MCF 10A (cell line): ENCODE data around the gene UQCC3. TPM values are rescaled to one million over a fixed set of nuclear protein-coding genes. Genes with fewer than 3 reads are reported as not detected.
"Not testable (repeated sequence)": the region's sequence is repeated elsewhere in the genome, so short reads cannot be mapped to it uniquely, and the experiment has no call there.

Experiments used
- BruUV-seq: library from RNA; stranded (reverse); fragments of 400-500 nt; replicated peaks from 2 replicates; lab custom pipeline; 2021; lab: Mats Ljungman, UMichigan
- CTCF ChIA-PET: fragments of 300-600 bp; sonication (Branson Sonifier 250); formaldehyde crosslinking; extraction: SDS; loops from one replicate; lab custom pipeline; 2021; ENCODE audit warnings: antibody characterized with exemption, inconsistent platforms; lab: Yijun Ruan, JAX
- POLR2A ChIA-PET: fragments of 300-600, 350-650 bp; sonication (Branson Sonifier 250); formaldehyde crosslinking; extraction: SDS; loops from one replicate; lab custom pipeline; 2020; ENCODE audit warnings: antibody characterized with exemption, inconsistent platforms; lab: Yijun Ruan, JAX
- DNase-seq: peaks from one replicate; pipeline ENCODE4 v3.0.0-alpha.2; 2018; ENCODE audit not compliant: unreplicated experiment
- H3K27ac Mint-ChIP-seq: one replicate; pipeline ENCODE4 v1.8.0; 2022; ENCODE audit warnings: mild to moderate bottlenecking, low read depth, mixed read lengths; ENCODE audit not compliant: unreplicated experiment
- H3K27me3 Mint-ChIP-seq: one replicate; pipeline ENCODE4 v1.8.0; 2022; ENCODE audit warnings: mixed read lengths; ENCODE audit not compliant: insufficient read depth, unreplicated experiment
- H3K36me3 Mint-ChIP-seq: one replicate; pipeline ENCODE4 v1.8.0; 2022; ENCODE audit warnings: mild to moderate bottlenecking, moderate library complexity, mixed read lengths; ENCODE audit not compliant: insufficient read depth, unreplicated experiment
- H3K4me1 Mint-ChIP-seq: one replicate; pipeline ENCODE4 v1.8.0; 2022; ENCODE audit warnings: mixed read lengths; ENCODE audit not compliant: insufficient read depth, unreplicated experiment
- H3K4me3 Mint-ChIP-seq: one replicate; pipeline ENCODE4 v1.8.0; 2022; ENCODE audit warnings: mild to moderate bottlenecking, moderate library complexity, mixed read lengths; ENCODE audit not compliant: unreplicated experiment
- H3K9me3 Mint-ChIP-seq: one replicate; pipeline ENCODE4 v1.8.0; 2022; ENCODE audit warnings: mixed read lengths; ENCODE audit not compliant: unreplicated experiment
- intact Hi-C: fragments of 100-400 bp; cut with micrococcal nuclease; formaldehyde crosslinking; loops from 2 replicates; pipeline ENCODE4 v1.14.1; 2022
- total RNA-seq: library from RNA; stranded (reverse); gene quantifications from 2 replicates; pipeline ENCODE4 v1.2.3, GENCODE V29; 2022
- TF ChIP-seq, protein P1 (sequence below): fragments of 200-600 bp; IDR thresholded peaks from one replicate; pipeline ENCODE4 v1.8.0; 2022; ENCODE audit warnings: antibody characterized with exemption, mild to moderate bottlenecking; ENCODE audit not compliant: unreplicated experiment

The UQCC3 gene
- total RNA-seq, 1 experiment from 2014 or later = 13.8 TPM

DNA sequence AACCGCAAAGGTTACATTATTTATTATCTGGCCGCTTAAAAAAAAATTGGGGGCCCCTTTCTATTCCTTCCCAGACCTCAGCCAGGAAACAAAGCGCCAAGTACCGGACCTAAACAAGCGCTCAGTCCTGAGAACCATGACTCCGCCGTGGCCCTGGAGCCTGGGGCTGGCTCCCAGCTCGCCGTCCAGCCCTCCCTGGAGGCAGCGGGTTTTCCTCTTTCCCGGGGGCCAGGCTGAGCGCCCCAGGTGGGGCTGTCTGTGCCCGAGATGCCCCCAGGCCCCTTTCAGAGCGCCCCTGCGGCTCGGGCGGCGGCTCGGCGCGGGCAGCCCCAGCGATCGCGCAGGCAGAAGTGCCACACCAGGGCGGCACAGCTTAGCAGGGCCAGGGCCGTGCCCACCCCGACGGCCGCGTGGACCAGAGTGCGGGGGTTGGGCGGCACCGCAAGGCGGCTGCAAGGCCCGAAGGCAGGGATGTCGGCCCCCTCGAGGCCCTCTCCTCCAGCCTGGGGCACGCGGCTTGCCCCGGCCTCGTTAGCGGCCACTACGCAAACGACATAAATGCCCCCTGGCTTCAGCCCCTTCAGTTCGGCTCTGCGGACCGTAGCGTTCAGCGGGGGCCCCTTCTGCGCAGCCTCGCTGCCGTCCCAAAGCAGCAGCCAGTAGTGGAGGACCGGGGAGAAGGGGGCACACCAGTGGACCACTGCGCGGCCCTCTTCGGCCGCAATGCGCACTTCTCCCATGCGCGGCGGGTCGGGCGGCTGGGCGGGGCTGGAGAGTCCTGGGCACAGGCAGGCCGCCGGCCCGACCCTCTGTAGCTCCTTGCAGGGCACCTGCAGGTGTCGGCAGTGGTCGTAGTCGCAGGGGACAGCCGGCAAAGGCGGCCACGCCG, 16.3 kb downstream of the UQCC3 start:
- no TSS peak for BruUV-seq
- no peak for DNase-seq
- Mint-ChIP-seq H3K27ac (no peak overlapping the region), H3K4me1 (peaks cover 19% of the 10 kb centered on the region), H3K36me3 (peaks cover 38% of the 10 kb centered on the region), H3K9me3 (no peaks in the 10 kb centered on the region), H3K27me3 (no peaks in the 10 kb centered on the region), H3K4me3 (no peak overlapping the region)
- intact Hi-C loops = no loop called here
- POLR2A ChIA-PET = interaction anchor here (0.6 to 1.7 kb wide), 5 partner anchors 16 to 1582 kb away, joined by 3 to 4 read pairs (median 3); partner anchors contain the start of genes TAF6L and UQCC3
- TF ChIP-seq, protein P1, sequence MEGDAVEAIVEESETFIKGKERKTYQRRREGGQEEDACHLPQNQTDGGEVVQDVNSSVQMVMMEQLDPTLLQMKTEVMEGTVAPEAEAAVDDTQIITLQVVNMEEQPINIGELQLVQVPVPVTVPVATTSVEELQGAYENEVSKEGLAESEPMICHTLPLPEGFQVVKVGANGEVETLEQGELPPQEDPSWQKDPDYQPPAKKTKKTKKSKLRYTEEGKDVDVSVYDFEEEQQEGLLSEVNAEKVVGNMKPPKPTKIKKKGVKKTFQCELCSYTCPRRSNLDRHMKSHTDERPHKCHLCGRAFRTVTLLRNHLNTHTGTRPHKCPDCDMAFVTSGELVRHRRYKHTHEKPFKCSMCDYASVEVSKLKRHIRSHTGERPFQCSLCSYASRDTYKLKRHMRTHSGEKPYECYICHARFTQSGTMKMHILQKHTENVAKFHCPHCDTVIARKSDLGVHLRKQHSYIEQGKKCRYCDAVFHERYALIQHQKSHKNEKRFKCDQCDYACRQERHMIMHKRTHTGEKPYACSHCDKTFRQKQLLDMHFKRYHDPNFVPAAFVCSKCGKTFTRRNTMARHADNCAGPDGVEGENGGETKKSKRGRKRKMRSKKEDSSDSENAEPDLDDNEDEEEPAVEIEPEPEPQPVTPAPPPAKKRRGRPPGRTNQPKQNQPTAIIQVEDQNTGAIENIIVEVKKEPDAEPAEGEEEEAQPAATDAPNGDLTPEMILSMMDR = no peak
- CTCF ChIA-PET = no interaction called here

DNA sequence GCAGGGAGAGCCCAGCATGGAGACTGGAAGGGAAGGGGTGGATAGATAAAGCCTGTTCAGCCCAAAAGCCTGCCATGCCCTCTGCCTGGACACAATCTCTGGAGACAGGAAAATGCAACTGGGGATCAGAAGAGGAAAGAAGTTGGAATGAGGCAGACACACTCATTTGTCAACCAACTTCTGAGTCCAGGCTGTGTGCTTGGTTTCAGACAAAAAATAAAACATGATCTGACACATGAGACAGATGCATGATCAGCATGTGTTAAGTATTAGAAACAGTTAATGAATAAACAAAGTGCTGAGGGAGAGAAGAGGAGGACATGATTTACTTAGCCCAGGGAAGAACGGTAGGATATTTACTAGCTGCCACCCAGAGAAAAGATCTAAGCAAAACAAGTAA, 17.0 kb downstream of the UQCC3 start:
- peaks cover 45% of the 10 kb centered on the region for H3K36me3 Mint-ChIP-seq
- no peak for DNase-seq
- CTCF ChIA-PET = interaction anchor here (0.5 to 2.7 kb wide), 2 partner anchors 294 to 802 kb away, joined by 3 to 10 read pairs; no protein-coding TSS in a partner anchor

DNA sequence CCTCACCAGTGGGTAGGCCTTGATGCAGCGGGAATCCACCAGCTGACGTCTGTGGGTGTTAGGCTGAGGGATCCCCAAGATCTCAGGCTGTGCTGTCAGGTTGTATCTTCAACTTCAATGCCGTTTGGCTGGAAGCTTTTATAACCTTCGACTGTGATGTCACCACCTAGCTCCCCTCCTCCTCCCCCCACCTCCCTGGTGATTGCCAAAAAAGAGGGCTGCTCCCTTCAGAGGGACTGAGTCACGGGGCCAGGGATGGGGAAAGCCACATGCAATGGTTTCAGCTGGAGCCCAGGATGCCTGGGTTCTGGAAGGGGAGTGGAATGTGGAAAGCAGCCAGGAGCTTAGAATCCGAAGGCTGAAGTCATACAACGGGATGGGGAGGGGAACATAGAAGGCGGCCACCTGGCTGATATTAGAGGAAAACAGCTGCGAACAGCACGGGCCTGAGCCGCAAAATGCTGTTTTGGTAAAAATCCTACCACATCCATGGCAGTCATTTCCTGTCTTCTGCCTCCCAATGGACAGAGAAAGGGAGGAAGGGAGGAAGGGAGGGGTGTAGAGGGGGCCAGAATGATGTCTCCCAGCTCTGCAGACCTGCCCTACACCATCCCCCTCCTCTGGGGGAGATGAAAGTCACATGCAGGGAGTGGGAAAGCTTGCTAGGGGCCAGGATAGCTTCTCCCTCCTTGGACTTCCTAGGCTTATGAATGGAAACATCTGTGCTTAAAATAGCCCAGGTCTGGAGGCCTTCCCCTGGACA, 18.1 kb downstream of the UQCC3 start, which contains the start of gene LRRN4CL:
Gene LRRN4CL, minus strand, starts transcription at position 110 of the 763 bp plus-strand sequence. CDS start 1,022 bp downstream, outside the sequence.
- intact Hi-C loops = no loop called here
- Mint-ChIP-seq H3K4me1 (peaks cover 19% of the 10 kb centered on the region), H3K27ac (peak within 1 kb of the TSS; percentile 86), H3K36me3 (peaks cover 47% of the 10 kb centered on the region), H3K4me3 (no peak within 1 kb of the TSS), H3K9me3 (no peaks in the 10 kb centered on the region), H3K27me3 (no peaks in the 10 kb centered on the region)
- TF ChIP-seq, protein P1 = no peak
- DNase-seq = peak; percentile 83
- no TSS peak for BruUV-seq
- CTCF ChIA-PET = interaction anchor here (0.5 to 7.6 kb wide), 7 partner anchors 9 to 295 kb away, joined by 3 to 72 read pairs (median 3); no protein-coding TSS in a partner anchor
- POLR2A ChIA-PET = interaction anchor here (0.6 to 2.3 kb wide), 14 partner anchors 9 to 152 kb away, joined by 3 to 15 read pairs (median 6); partner anchors contain the start of genes C11orf98, CSKMT, HNRNPUL2 and INTS5

More for the DNA sequence above, 17.0 kb downstream of the UQCC3 start:
- H3K9me3 Mint-ChIP-seq = no peaks in the 10 kb centered on the region
- intact Hi-C loops = no loop called here
- BruUV-seq = no TSS peak
- H3K4me1 Mint-ChIP-seq = peaks cover 19% of the 10 kb centered on the region
- TF ChIP-seq, protein P1 = no peak
- H3K27ac Mint-ChIP-seq = no peak overlapping the region
- no peaks in the 10 kb centered on the region for H3K27me3 Mint-ChIP-seq
- H3K4me3 Mint-ChIP-seq = no peak overlapping the region
- POLR2A ChIA-PET = interaction anchor here (0.6 to 2.3 kb wide), 8 partner anchors 9 to 710 kb away, joined by 3 to 12 read pairs (median 7); partner anchors contain the start of genes HNRNPUL2, INTS5, TAF6L and TTC9C

DNA sequence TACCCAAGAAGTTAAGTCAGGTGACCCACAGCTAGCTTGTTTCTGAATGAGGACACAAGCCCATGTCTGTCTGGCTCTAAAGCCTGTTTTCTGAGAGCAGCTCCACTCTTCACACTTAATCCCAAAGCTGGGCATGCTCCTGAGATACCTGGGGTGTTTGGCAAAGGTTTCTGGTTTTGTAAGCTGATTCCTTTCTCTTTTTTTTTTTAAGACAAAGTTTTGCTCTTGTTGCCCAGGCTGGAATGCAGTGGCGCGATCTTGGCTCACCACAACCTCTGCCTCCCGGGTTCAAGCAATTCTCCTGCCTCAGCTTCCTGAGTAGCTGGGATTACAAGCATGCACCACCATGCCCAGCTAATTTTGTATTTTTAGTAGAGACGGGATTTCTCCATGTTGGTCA, 22.2 kb downstream of the UQCC3 start:
- not testable (repeated sequence) for DNase-seq, BruUV-seq, H3K27me3 Mint-ChIP-seq, H3K4me3 Mint-ChIP-seq, H3K9me3 Mint-ChIP-seq, H3K27ac Mint-ChIP-seq
- ChIA-PET CTCF (interaction anchor here (0.6 to 7.6 kb wide), 17 partner anchors 9 to 316 kb away, joined by 3 to 72 read pairs (median 4); partner anchors contain the start of genes BSCL2 and GNG3), POLR2A (interaction anchor here (0.7 to 2.6 kb wide), 7 partner anchors 12 to 147 kb away, joined by 3 to 7 read pairs (median 4); partner anchors contain the start of genes C11orf98, CSKMT, INTS5 and UQCC3)
- intact Hi-C loops = loop anchor here (1.0 to 2.0 kb wide), 3 partner anchors 13 to 298 kb away; partner anchors contain the start of genes EML3 and ROM1
- peaks cover 69% of the 10 kb centered on the region for H3K36me3 Mint-ChIP-seq
- H3K4me1 Mint-ChIP-seq = peaks cover 15% of the 10 kb centered on the region
